SK-N-SH (cell line): Measurements from ENCODE around the gene NKD1.

ENCODE experiments used
- CTCF ChIP-seq: fragments of 200-600 bp; sonication (generic); IDR thresholded peaks from 2 replicates; pipeline ENCODE4 v1.6.1; 2017; ENCODE audit warnings: antibody characterized with exemption, mild to moderate bottlenecking, moderate library complexity
- EP300 ChIP-seq, 2 experiments: IDR thresholded peaks; 2 replicates each; pipeline versions ENCODE4 v1.4.0 to v1.6.1; 2012; ENCODE audit warnings: borderline replicate concordance in 1 of 2, low read depth in 1 of 2, low read length in 1 of 2
- FOXJ3 ChIP-seq: sonication (generic); formaldehyde crosslinking; IDR thresholded peaks from 2 replicates; pipeline ENCODE4 v1.5.1; 2020; ENCODE audit warnings: mild to moderate bottlenecking, missing genetic modification reagents
- GABPA ChIP-seq: IDR thresholded peaks from 2 replicates; pipeline ENCODE4 v1.4.0; 2012; ENCODE audit warnings: low read depth, mild to moderate bottlenecking
- GATA2 ChIP-seq: sonication (generic); formaldehyde crosslinking; IDR thresholded peaks from 2 replicates; pipeline ENCODE4 v1.5.0; 2020; ENCODE audit warnings: mild to moderate bottlenecking, missing genetic modification reagents
- NFIC ChIP-seq: IDR thresholded peaks from 2 replicates; pipeline ENCODE4 v1.4.0; 2012; ENCODE audit warnings: borderline replicate concordance
- NRF1 ChIP-seq: IDR thresholded peaks from 2 replicates; pipeline ENCODE4 v1.6.1; 2012; ENCODE audit warnings: low read depth, mild to moderate bottlenecking, low read length
- POLR2AphosphoS5 ChIP-seq: IDR thresholded peaks from 2 replicates; pipeline ENCODE4 v1.6.1; 2012; ENCODE audit warnings: low read depth, low read length
- REST ChIP-seq: IDR thresholded peaks from 2 replicates; pipeline ENCODE4 v1.6.1; 2012; ENCODE audit warnings: mild to moderate bottlenecking, low read depth, low read length, moderate library complexity
- SIN3A ChIP-seq: IDR thresholded peaks from 2 replicates; pipeline ENCODE4 v1.6.1; 2012; ENCODE audit warnings: low read depth, mild to moderate bottlenecking, low read length, moderate library complexity, borderline replicate concordance
- USF1 ChIP-seq: IDR thresholded peaks from 2 replicates; pipeline ENCODE4 v1.4.0; 2012; ENCODE audit warnings: low read depth, borderline replicate concordance
- YY1 ChIP-seq: IDR thresholded peaks from 2 replicates; pipeline ENCODE4 v1.4.0; 2012; ENCODE audit warnings: low read depth, mild to moderate bottlenecking
- ZBTB33 ChIP-seq: IDR thresholded peaks from 2 replicates; pipeline ENCODE4 v1.4.0; 2012; ENCODE audit warnings: low read depth, borderline replicate concordance

GRCh38 chr16:50651835-50652438 lies 103.7 kb downstream of the NKD1 start:
- TF ChIP-seq CTCF (no peak), REST (no peak), SIN3A (no peak), NFIC (no peak), POLR2AphosphoS5 (no peak), GABPA (no peak), NRF1 (no peak), GATA2 (CRISPR knock-in tag) (no peak), USF1 (peak; percentile 25; the same call in 1 of the 2 replicates), ZBTB33 (no peak), FOXJ3 (CRISPR knock-in tag) (no peak), EP300 (IDR thresholded peaks at IDR 0.05; ENCODE audit: borderline replicate concordance in 1 of 2, low read depth in 1 of 2, low read length in 1 of 2) (no peak), YY1 (no peak)
